Measurements from ENCODE around the gene NLRP12.
"Not testable (repeated sequence)": the region's sequence is repeated elsewhere in the genome, so short reads cannot be mapped to it uniquely, and the experiment has no call there.

The NLRP12 gene

GRCh38 chr19:53780506-53780905 is 43.6 kb downstream of the NLRP12 start:
- no peak for DNase-seq

- no peak for DNase-seq
Observed at GRCh38 chr19:53775524-53775923, 48.6 kb downstream of the NLRP12 start.

GRCh38 chr19:53774491-53774890 is 49.6 kb downstream of the NLRP12 start:
- DNase-seq: not testable (repeated sequence)

GRCh38 chr19:53773999-53774398 is 50.1 kb downstream of the NLRP12 start:
- no peak for DNase-seq

GRCh38 chr19:53772943-53773342 is 51.2 kb downstream of the NLRP12 start:
- no peak for DNase-seq

GRCh38 chr19:53771144-53771543 is 53.0 kb downstream of the NLRP12 start:
- no peak for DNase-seq

GRCh38 chr19:53769696-53770309 is 54.3 kb downstream of the NLRP12 start:
- not testable (repeated sequence) for DNase-seq

- DNase-seq: no peak
Observed at GRCh38 chr19:53768401-53768800, 55.7 kb downstream of the NLRP12 start.

GRCh38 chr19:53758991-53759390 is 65.1 kb downstream of the NLRP12 start:
- DNase-seq: not testable (repeated sequence)
